Stimulated activated CD8-positive, alpha-beta memory T cell treated with anti-CD3 and anti-CD28 coated beads, Interleukin-15, amount 100 ng/mL, for 48 hours (primary cell): Measurements from ENCODE around the gene MEGF11.

Experiments
- DNase-seq, 2 donors: peaks; one replicate each; pipeline ENCODE4 v3.0.0-alpha.2; 2020; ENCODE audit warnings: low read depth in 2 of 2

MEGF11 gene

GRCh38 chr15:66240240-66240794 is 13.2 kb downstream of the MEGF11 start:
- DNase-seq = no peak

- no peak for DNase-seq
Measured at GRCh38 chr15:66239514-66239913, 14.0 kb downstream of the MEGF11 start.

- no peak for DNase-seq
Measured at GRCh38 chr15:66238318-66238717, 15.2 kb downstream of the MEGF11 start.

GRCh38 chr15:66237513-66238235 is 15.9 kb downstream of the MEGF11 start:
- no peak for DNase-seq

- DNase-seq = no peak
Measured at GRCh38 chr15:66236806-66237375, 16.7 kb downstream of the MEGF11 start.

- DNase-seq = no peak
Measured at GRCh38 chr15:66235866-66236265, 17.7 kb downstream of the MEGF11 start.

- no peak for DNase-seq
Measured at GRCh38 chr15:66234798-66235197, 18.8 kb downstream of the MEGF11 start.

GRCh38 chr15:66233487-66234415 is 19.8 kb downstream of the MEGF11 start:
- DNase-seq = no peak

GRCh38 chr15:66232267-66232625 is 21.3 kb downstream of the MEGF11 start:
- DNase-seq = no peak

- DNase-seq = no peak
Measured at GRCh38 chr15:66231394-66232266, 21.9 kb downstream of the MEGF11 start.

- DNase-seq = no peak
Measured at GRCh38 chr15:66229790-66230465, 23.6 kb downstream of the MEGF11 start.

- no peak for DNase-seq
Measured at GRCh38 chr15:66228807-66229735, 24.5 kb downstream of the MEGF11 start.

- DNase-seq = no peak
Measured at GRCh38 chr15:66226736-66227135, 26.8 kb downstream of the MEGF11 start.

- no peak for DNase-seq
Measured at GRCh38 chr15:66225656-66226274, 27.8 kb downstream of the MEGF11 start.

- DNase-seq = no peak
Measured at GRCh38 chr15:66224946-66225345, 28.6 kb downstream of the MEGF11 start.

GRCh38 chr15:66222273-66223198 is 31.0 kb downstream of the MEGF11 start:
- DNase-seq = no peak

GRCh38 chr15:66221126-66221525 is 32.4 kb downstream of the MEGF11 start:
- DNase-seq = no peak

- DNase-seq = no peak
Measured at GRCh38 chr15:66220601-66221000, 32.9 kb downstream of the MEGF11 start.
